GM23248 (cell line): ENCODE data around the gene SPIB. TPM values are rescaled to one million over a fixed set of nuclear protein-coding genes. Genes with fewer than 3 reads are reported as not detected.

Experiments
- DNase-seq: peaks from one replicate; pipeline ENCODE4 v3.0.0-alpha.2; 2015
- H2AFZ ChIP-seq: fragments of 200-600 bp; sonication (generic); 2 replicates; pipeline ENCODE4 v1.6.1; 2016; ENCODE audit warnings: antibody characterized with exemption
- H3F3A ChIP-seq: fragments of 200-600 bp; sonication (generic); 2 replicates; pipeline ENCODE4 v1.6.1; 2016; ENCODE audit warnings: mild to moderate bottlenecking, antibody characterized with exemption, mixed run types; ENCODE audit not compliant: insufficient read depth
- H3K27ac ChIP-seq: fragments of 200-600 bp; sonication (generic); 2 replicates; pipeline ENCODE4 v1.5.1; 2016; ENCODE audit warnings: mild to moderate bottlenecking
- H3K27me3 ChIP-seq: fragments of 200-600 bp; sonication (generic); replicated peaks from 2 replicates; pipeline ENCODE4 v1.6.1; 2016; ENCODE audit warnings: mild to moderate bottlenecking; ENCODE audit not compliant: insufficient read depth
- H3K36me3 ChIP-seq: fragments of 200-600 bp; sonication (generic); 2 replicates; pipeline ENCODE4 v1.6.1; 2016; ENCODE audit warnings: low read depth, mild to moderate bottlenecking
- H3K4me1 ChIP-seq: fragments of 200-600 bp; sonication (generic); 2 replicates; pipeline ENCODE4 v1.6.1; 2016; ENCODE audit warnings: mild to moderate bottlenecking; ENCODE audit not compliant: insufficient read depth
- H3K4me2 ChIP-seq: fragments of 200-600 bp; sonication (generic); one replicate; pipeline ENCODE4 v1.6.1; 2016; ENCODE audit warnings: mild to moderate bottlenecking; ENCODE audit not compliant: unreplicated experiment
- H3K4me3 ChIP-seq: fragments of 200-600 bp; sonication (generic); 2 replicates; pipeline ENCODE4 v1.5.1; 2016; ENCODE audit warnings: mild to moderate bottlenecking
- H3K79me2 ChIP-seq: fragments of 200-600 bp; sonication (generic); 2 replicates; pipeline ENCODE4 v1.6.1; 2016; ENCODE audit warnings: mild to moderate bottlenecking; ENCODE audit not compliant: insufficient read depth
- H3K9ac ChIP-seq: fragments of 200-600 bp; sonication (generic); 2 replicates; pipeline ENCODE4 v1.6.1; 2016; ENCODE audit warnings: mild to moderate bottlenecking
- H3K9me2 ChIP-seq: fragments of 200-600 bp; sonication (generic); 2 replicates; pipeline ENCODE4 v1.6.1; 2016; ENCODE audit warnings: mixed run types, mild to moderate bottlenecking, moderate library complexity; ENCODE audit not compliant: insufficient read depth
- H3K9me3 ChIP-seq: fragments of 200-600 bp; sonication (generic); one replicate; pipeline ENCODE4 v1.6.1; 2017; ENCODE audit warnings: low read depth
- H4K20me1 ChIP-seq: fragments of 200-600 bp; sonication (generic); 2 replicates; pipeline ENCODE4 v1.6.0; 2016; ENCODE audit not compliant: insufficient read depth
- EZH2 ChIP-seq: fragments of 200-600 bp; sonication (generic); IDR thresholded peaks from 2 replicates; pipeline ENCODE4 v1.6.1; 2018; ENCODE audit warnings: antibody characterized with exemption, mild to moderate bottlenecking; ENCODE audit not compliant: insufficient read depth, poor library complexity, severe bottlenecking
- EZH2phosphoT487 ChIP-seq: fragments of 200-600 bp; sonication (generic); IDR thresholded peaks from 2 replicates; pipeline ENCODE4 v1.6.1; 2018; ENCODE audit warnings: antibody characterized with exemption, moderate library complexity, mild to moderate bottlenecking, low read depth; ENCODE audit not compliant: insufficient read depth
- WGBS, 2 experiments: methylation state at CpG; one replicate each; pipeline ENCODE4 v1.1.6; 2015 to 2017; ENCODE audit warnings: low lambda C conversion rate in 2 of 2, low coverage in 1 of 2; ENCODE audit errors: missing lambda C conversion rate in 2 of 2; 5-methylcytosine and 5-hydroxymethylcytosine counted together
- in situ Hi-C: fragments of 300-500 bp; cut with MboI; formaldehyde crosslinking; loops from 2 replicates; pipeline ENCODE4 v1.15.0; 2020
- polyA plus RNA-seq: library from polyadenylated mRNA; unstranded; fragments of >200 nt; fragmentation: Nextera tagmentation; extraction: Ambion mirVana; gene quantifications from 2 replicates; pipeline ENCODE4 v1.2.1, GENCODE V29; 2016
- total RNA-seq: library from RNA; depleted of rRNA; stranded (reverse); fragments of >200 nt; shearing (Covaris generic); gene quantifications from 2 replicates; pipeline ENCODE4 v1.2.3, GENCODE V29; 2014; rRNA removed

SPIB gene
- total RNA-seq: not detected in 2 replicates
- not detected in 2 replicates for polyA plus RNA-seq

GRCh38 chr19:50418176-50419021 lies at the start of gene SPIB:
Gene SPIB (plus strand): TSS chr19:50418938. CDS start chr19:50418963, 25 bp downstream.
- Histone ChIP-seq H4K20me1 (no peaks in the 10 kb centered on the region), H3K4me2 (no peak within 1 kb of the TSS), H3F3A (no peaks in the 10 kb centered on the region), H3K9me2 (no peaks in the 10 kb centered on the region), H2AFZ (no peak within 1 kb of the TSS), H3K4me1 (no peaks in the 10 kb centered on the region), H3K9ac (no peak within 1 kb of the TSS), H3K27me3 (peaks cover 25% of the 10 kb centered on the region), H3K27ac (no peak within 1 kb of the TSS), H3K9me3 (no peaks in the 10 kb centered on the region), H3K4me3 (no peak within 1 kb of the TSS), H3K79me2 (no peaks in the 10 kb centered on the region), H3K36me3 (no peaks in the 10 kb centered on the region)
- in situ Hi-C loops: no loop called here
- WGBS, 2 experiments: 18 to 26% methylated on average over 14 to 27 of the region's 34 CpGs
- DNase-seq: no peak
- TF ChIP-seq EZH2phosphoT487: no peak
- TF ChIP-seq EZH2: peak; percentile 50

- H3K36me3 ChIP-seq: no peaks in the 10 kb centered on the region
- TF ChIP-seq EZH2phosphoT487 (no peak), EZH2 (no peak)
Measured at GRCh38 chr19:50371914-50372475, 46.7 kb upstream of the SPIB start.

GRCh38 chr19:50376166-50377050 lies 42.3 kb upstream of the SPIB start, which contains the start of gene NR1H2:
Gene NR1H2 (plus strand): TSS chr19:50376457. CDS start chr19:50377606, 1,149 bp downstream.
- DNase-seq: peak; percentile 99
- Histone ChIP-seq H3K9me3 (no peaks in the 10 kb centered on the region), H3K4me1 (no peaks in the 10 kb centered on the region), H3K27me3 (no peaks in the 10 kb centered on the region), H3F3A (no peaks in the 10 kb centered on the region), H3K4me3 (peak within 1 kb of the TSS; percentile 99), H3K36me3 (no peaks in the 10 kb centered on the region; the same call in 1 of the 2 replicates), H3K9me2 (no peaks in the 10 kb centered on the region), H3K27ac (peak within 1 kb of the TSS; percentile 99), H4K20me1 (no peaks in the 10 kb centered on the region), H2AFZ (peak within 1 kb of the TSS; percentile 99), H3K79me2 (peaks cover 9% of the 10 kb centered on the region; the same call in 1 of the 2 replicates), H3K9ac (peak within 1 kb of the TSS; percentile 100), H3K4me2 (peak within 1 kb of the TSS; percentile 97)
- in situ Hi-C loops: no loop called here
- TF ChIP-seq EZH2phosphoT487 (no peak), EZH2 (no peak)
- WGBS, 2 experiments: 2% methylated on average over 26 to 67 of the region's 67 CpGs

More at GRCh38 chr19:50371914-50372475, 46.7 kb upstream of the SPIB start:
- no peaks in the 10 kb centered on the region for H3F3A ChIP-seq
- no peaks in the 10 kb centered on the region for H3K79me2 ChIP-seq
- no peaks in the 10 kb centered on the region for H3K27me3 ChIP-seq
- H3K9ac ChIP-seq: no peak overlapping the region
- no peak overlapping the region for H3K4me2 ChIP-seq
- no peaks in the 10 kb centered on the region for H3K9me2 ChIP-seq
- in situ Hi-C loops: loop anchor here (25.0 kb wide), 2 partner anchors 415 to 540 kb away; partner anchors contain the start of genes ACP4 and KLK4
- H4K20me1 ChIP-seq: no peaks in the 10 kb centered on the region
- WGBS, 2 experiments: 67 to 70% methylated on average over 10 of the region's 10 CpGs
- no peaks in the 10 kb centered on the region for H3K4me1 ChIP-seq
- H3K4me3 ChIP-seq: no peak overlapping the region
- no peak overlapping the region for H2AFZ ChIP-seq
- no peak overlapping the region for H3K27ac ChIP-seq
- peak; percentile 32 for DNase-seq
- no peaks in the 10 kb centered on the region for H3K9me3 ChIP-seq
